ENCODE results near the gene NR3C2.

GRCh38 chr4:148052448-148052847 lies 389.8 kb downstream of the NR3C2 start:
- no peak for TF ChIP-seq PATZ1 (CRISPR knock-in tag; IDR thresholded peaks at IDR 0.05; ENCODE audit: borderline replicate concordance)
- TF ChIP-seq CSRNP3 (CRISPR knock-in tag; IDR thresholded peaks at IDR 0.05) = no peak
- TF ChIP-seq TOX (CRISPR knock-in tag; IDR thresholded peaks at IDR 0.05; ENCODE audit: borderline replicate concordance) = no peak
- TF ChIP-seq TSHZ2 (CRISPR knock-in tag; IDR thresholded peaks at IDR 0.05) = no peak
- TF ChIP-seq, protein P1, sequence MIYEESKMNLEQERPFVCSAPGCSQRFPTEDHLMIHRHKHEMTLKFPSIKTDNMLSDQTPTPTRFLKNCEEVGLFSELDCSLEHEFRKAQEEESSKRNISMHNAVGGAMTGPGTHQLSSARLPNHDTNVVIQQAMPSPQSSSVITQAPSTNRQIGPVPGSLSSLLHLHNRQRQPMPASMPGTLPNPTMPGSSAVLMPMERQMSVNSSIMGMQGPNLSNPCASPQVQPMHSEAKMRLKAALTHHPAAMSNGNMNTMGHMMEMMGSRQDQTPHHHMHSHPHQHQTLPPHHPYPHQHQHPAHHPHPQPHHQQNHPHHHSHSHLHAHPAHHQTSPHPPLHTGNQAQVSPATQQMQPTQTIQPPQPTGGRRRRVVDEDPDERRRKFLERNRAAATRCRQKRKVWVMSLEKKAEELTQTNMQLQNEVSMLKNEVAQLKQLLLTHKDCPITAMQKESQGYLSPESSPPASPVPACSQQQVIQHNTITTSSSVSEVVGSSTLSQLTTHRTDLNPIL (CRISPR knock-in tag; IDR thresholded peaks at IDR 0.05; ENCODE audit: low read depth) = no peak
- TF ChIP-seq ZNF565 (CRISPR knock-in tag; conservative IDR thresholded peaks at IDR 0.05; ENCODE audit: low read depth) = no peak
